Panc1 (cell line): ENCODE measurements around the gene MBD5. TPM values are rescaled to one million over a fixed set of nuclear protein-coding genes. Genes with fewer than 3 reads are reported as not detected.

ENCODE experiments used
- ATAC-seq: fragments of 200-7000 bp; cut with Tn5 transposase; 2 replicates; pipeline ENCODE4 v1.9.1; 2020; ENCODE audit warnings: mild to moderate bottlenecking, moderate library complexity
- BruUV-seq: library from RNA; stranded (reverse); fragments of 400-500 nt; replicated peaks from 2 replicates; lab custom pipeline; 2021; lab: Mats Ljungman, UMichigan
- CTCF ChIA-PET: fragments of 300-600 bp; sonication (Branson Sonifier 250); formaldehyde crosslinking; loops from one replicate; lab custom pipeline; 2022; ENCODE audit warnings: antibody characterized with exemption; lab: Charles Lee
- POLR2A ChIA-PET: fragments of 300-600 bp; sonication (Branson Sonifier 250); formaldehyde crosslinking; loops from one replicate; lab custom pipeline; 2022; ENCODE audit warnings: antibody characterized with exemption; lab: Charles Lee
- DNase-seq: peaks from one replicate; pipeline ENCODE4 v3.0.0-alpha.2; 2010; ENCODE audit warnings: low read depth, low spot score
- H3K27ac ChIP-seq: 2 replicates; pipeline ENCODE4 v1.5.1; 2011; ENCODE audit warnings: mild to moderate bottlenecking, low read length, inconsistent platforms
- H3K27me3 ChIP-seq: fragments of 200-500 bp; sonication (Bioruptor generic); 2 replicates; pipeline ENCODE4 v1.6.0; 2014; ENCODE audit warnings: low read length, inconsistent platforms; ENCODE audit not compliant: control insufficient read depth, insufficient read depth
- H3K36me3 ChIP-seq: fragments of 200-500 bp; sonication (Bioruptor generic); 2 replicates; pipeline ENCODE4 v1.5.1; 2014; ENCODE audit warnings: inconsistent platforms, mild to moderate bottlenecking, low read length, moderate library complexity; ENCODE audit not compliant: control insufficient read depth, insufficient read depth
- H3K4me1 ChIP-seq: 2 replicates; pipeline ENCODE4 v1.5.1; 2011; ENCODE audit warnings: inconsistent platforms, mild to moderate bottlenecking, low read length, moderate library complexity; ENCODE audit not compliant: control insufficient read depth, insufficient read depth
- H3K4me3 ChIP-seq, 2 experiments: 2 replicates each; pipeline ENCODE4 v1.5.1; 2011 to 2012; ENCODE audit warnings: low read depth in 2 of 2, low read length in 2 of 2, mild to moderate bottlenecking in 2 of 2, inconsistent platforms in 1 of 2, moderate library complexity in 1 of 2
- H3K9me3 ChIP-seq: fragments of 200-500 bp; sonication (Bioruptor generic); 2 replicates; pipeline ENCODE4 v1.5.1; 2014; ENCODE audit warnings: low read depth, mild to moderate bottlenecking, inconsistent platforms, low read length, moderate library complexity; ENCODE audit not compliant: control insufficient read depth, insufficient read depth
- POLR2AphosphoS5 ChIP-seq: IDR thresholded peaks from 2 replicates; pipeline ENCODE4 v1.6.1; 2012; ENCODE audit warnings: mild to moderate bottlenecking, low read depth, low read length, moderate library complexity
- SIN3A ChIP-seq: IDR thresholded peaks from 2 replicates; pipeline ENCODE4 v1.6.1; 2012; ENCODE audit warnings: low read depth, mild to moderate bottlenecking, low read length, moderate library complexity, borderline replicate concordance; ENCODE audit not compliant: insufficient read depth
- TCF7L2 ChIP-seq: IDR thresholded peaks from 2 replicates; pipeline ENCODE4 v1.6.1; 2011; ENCODE audit warnings: mild to moderate bottlenecking, low read depth, low read length, inconsistent platforms
- in situ Hi-C: cut with HindIII; loops from 2 replicates; pipeline ENCODE4 v1.10.0; 2016; ENCODE audit warnings: low sequenced_read_pairs, low pct_unique_long_range_greater_than_20kb
- intact Hi-C: fragments of 100-400 bp; cut with micrococcal nuclease; formaldehyde crosslinking; loops from one replicate; pipeline ENCODE4 v1.10.0; 2022; ENCODE audit not compliant: unreplicated experiment
- total RNA-seq: library from RNA; stranded (reverse); gene quantifications from one replicate; pipeline ENCODE4 v1.2.1, GENCODE V29; 2021; ENCODE audit not compliant: unreplicated experiment
- TF ChIP-seq, protein P1 (sequence below): fragments of 450-650 bp; IDR thresholded peaks from 2 replicates; pipeline ENCODE4 v1.5.1; 2017; ENCODE audit warnings: mild to moderate bottlenecking
- TF ChIP-seq, protein P2 (sequence below), 2 experiments: IDR thresholded peaks; 2 replicates each; pipeline ENCODE4 v1.6.1; 2011 to 2012; ENCODE audit warnings: low read depth in 2 of 2, control low read depth in 1 of 2, low read length in 1 of 2, mild to moderate bottlenecking in 1 of 2, moderate library complexity in 1 of 2; ENCODE audit not compliant: insufficient read depth in 1 of 2

The MBD5 gene
- total RNA-seq, 1 experiment from 2014 or later, result 40.2 TPM

DNA sequence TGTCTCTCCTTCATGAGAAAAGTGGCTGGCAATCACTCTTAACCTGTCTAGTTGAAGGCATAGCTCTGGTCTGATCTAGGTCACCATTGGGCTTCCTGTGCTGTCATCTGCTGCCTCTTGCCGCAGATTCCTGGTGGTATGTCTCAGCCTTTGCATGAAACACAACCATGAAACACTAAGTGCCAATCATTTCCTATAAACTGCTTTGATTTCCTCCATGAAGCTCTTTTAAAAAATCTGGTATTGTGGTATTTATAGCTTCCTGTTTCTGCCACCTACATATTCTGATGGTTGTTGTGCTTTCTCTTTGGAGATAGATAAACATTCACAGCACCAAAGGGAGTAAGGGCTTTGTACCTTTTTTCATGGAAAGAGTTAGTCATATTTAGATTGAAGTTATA lies 503.6 kb downstream of the MBD5 start:
- H3K4me1 ChIP-seq, result no peaks in the 10 kb centered on the region
- POLR2A ChIA-PET, result no interaction called here
- CTCF ChIA-PET, result no interaction called here
- H3K36me3 ChIP-seq, result no peaks in the 10 kb centered on the region
- no peak overlapping the region for H3K4me3 ChIP-seq
- in situ Hi-C loops, result no loop called here
- no peak for TF ChIP-seq POLR2AphosphoS5
- TF ChIP-seq, protein P1, sequence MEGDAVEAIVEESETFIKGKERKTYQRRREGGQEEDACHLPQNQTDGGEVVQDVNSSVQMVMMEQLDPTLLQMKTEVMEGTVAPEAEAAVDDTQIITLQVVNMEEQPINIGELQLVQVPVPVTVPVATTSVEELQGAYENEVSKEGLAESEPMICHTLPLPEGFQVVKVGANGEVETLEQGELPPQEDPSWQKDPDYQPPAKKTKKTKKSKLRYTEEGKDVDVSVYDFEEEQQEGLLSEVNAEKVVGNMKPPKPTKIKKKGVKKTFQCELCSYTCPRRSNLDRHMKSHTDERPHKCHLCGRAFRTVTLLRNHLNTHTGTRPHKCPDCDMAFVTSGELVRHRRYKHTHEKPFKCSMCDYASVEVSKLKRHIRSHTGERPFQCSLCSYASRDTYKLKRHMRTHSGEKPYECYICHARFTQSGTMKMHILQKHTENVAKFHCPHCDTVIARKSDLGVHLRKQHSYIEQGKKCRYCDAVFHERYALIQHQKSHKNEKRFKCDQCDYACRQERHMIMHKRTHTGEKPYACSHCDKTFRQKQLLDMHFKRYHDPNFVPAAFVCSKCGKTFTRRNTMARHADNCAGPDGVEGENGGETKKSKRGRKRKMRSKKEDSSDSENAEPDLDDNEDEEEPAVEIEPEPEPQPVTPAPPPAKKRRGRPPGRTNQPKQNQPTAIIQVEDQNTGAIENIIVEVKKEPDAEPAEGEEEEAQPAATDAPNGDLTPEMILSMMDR, result no peak
- TF ChIP-seq SIN3A, result no peak
- no peak for TF ChIP-seq TCF7L2
- TF ChIP-seq, protein P2, sequence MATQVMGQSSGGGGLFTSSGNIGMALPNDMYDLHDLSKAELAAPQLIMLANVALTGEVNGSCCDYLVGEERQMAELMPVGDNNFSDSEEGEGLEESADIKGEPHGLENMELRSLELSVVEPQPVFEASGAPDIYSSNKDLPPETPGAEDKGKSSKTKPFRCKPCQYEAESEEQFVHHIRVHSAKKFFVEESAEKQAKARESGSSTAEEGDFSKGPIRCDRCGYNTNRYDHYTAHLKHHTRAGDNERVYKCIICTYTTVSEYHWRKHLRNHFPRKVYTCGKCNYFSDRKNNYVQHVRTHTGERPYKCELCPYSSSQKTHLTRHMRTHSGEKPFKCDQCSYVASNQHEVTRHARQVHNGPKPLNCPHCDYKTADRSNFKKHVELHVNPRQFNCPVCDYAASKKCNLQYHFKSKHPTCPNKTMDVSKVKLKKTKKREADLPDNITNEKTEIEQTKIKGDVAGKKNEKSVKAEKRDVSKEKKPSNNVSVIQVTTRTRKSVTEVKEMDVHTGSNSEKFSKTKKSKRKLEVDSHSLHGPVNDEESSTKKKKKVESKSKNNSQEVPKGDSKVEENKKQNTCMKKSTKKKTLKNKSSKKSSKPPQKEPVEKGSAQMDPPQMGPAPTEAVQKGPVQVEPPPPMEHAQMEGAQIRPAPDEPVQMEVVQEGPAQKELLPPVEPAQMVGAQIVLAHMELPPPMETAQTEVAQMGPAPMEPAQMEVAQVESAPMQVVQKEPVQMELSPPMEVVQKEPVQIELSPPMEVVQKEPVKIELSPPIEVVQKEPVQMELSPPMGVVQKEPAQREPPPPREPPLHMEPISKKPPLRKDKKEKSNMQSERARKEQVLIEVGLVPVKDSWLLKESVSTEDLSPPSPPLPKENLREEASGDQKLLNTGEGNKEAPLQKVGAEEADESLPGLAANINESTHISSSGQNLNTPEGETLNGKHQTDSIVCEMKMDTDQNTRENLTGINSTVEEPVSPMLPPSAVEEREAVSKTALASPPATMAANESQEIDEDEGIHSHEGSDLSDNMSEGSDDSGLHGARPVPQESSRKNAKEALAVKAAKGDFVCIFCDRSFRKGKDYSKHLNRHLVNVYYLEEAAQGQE (IDR thresholded peaks at IDR 0.05; ENCODE audit: insufficient read depth in 1 of 2, low read depth in 2 of 2, low read length in 1 of 2), result no peak
- ATAC-seq, result no peak
- intact Hi-C loops, result no loop called here
- DNase-seq, result no peak
- H3K9me3 ChIP-seq, result no peaks in the 10 kb centered on the region
- peaks cover 10% of the 10 kb centered on the region; the same call in 1 of the 2 replicates for H3K27me3 ChIP-seq
- no peak overlapping the region for H3K27ac ChIP-seq
- BruUV-seq, result no TSS peak

DNA sequence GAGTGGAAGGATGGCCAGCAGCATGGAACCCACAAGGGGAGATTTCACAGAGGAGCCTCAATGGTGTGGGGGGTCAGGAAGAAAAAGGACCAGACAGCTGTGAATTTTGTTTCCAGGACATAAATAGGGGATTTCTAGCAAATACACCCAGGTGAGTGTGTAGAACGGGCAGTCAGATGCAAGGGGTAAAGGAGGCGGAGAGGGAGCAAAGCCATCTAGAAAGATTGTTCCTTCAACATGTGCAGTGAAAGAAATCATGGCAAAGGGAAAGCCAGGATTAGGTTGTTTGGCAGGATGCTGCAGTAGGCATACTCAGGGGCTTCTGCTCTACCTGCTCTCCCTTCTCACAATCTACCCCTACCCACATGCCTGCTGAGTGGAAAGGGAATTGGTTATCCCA lies 504.2 kb downstream of the MBD5 start:
- in situ Hi-C loops, result no loop called here
- H3K4me1 ChIP-seq, result no peaks in the 10 kb centered on the region
- no peak overlapping the region for H3K4me3 ChIP-seq
- no TSS peak for BruUV-seq
- no peak for ATAC-seq
- peaks cover 10% of the 10 kb centered on the region; the same call in 1 of the 2 replicates for H3K27me3 ChIP-seq
- intact Hi-C loops, result no loop called here
- CTCF ChIA-PET, result no interaction called here
- H3K27ac ChIP-seq, result no peak overlapping the region
- POLR2A ChIA-PET, result no interaction called here
- H3K36me3 ChIP-seq, result no peaks in the 10 kb centered on the region
- TF ChIP-seq, protein P1, result no peak
- TF ChIP-seq, protein P2 (IDR thresholded peaks at IDR 0.05; ENCODE audit: insufficient read depth in 1 of 2, low read depth in 2 of 2, low read length in 1 of 2), result no peak
- no peak for TF ChIP-seq POLR2AphosphoS5
- no peaks in the 10 kb centered on the region for H3K9me3 ChIP-seq
- no peak for DNase-seq
